Neural cell (in vitro differentiated cells): ENCODE results near the gene RIIAD1. TPM values are rescaled to one million over a fixed set of nuclear protein-coding genes. Genes with fewer than 3 reads are reported as not detected.

Experiments
- H2AFZ ChIP-seq: fragments of 200-600, 300-800 bp; sonication (generic), shearing (Covaris generic); 2 replicates; pipeline ENCODE4 v1.6.0; 2014; ENCODE audit warnings: low read depth, mild to moderate bottlenecking, antibody characterized with exemption, low read length, moderate library complexity
- H3F3A ChIP-seq: fragments of 200-600 bp; shearing (Covaris generic); 2 replicates; pipeline ENCODE4 v1.6.1; 2016; ENCODE audit warnings: mild to moderate bottlenecking, moderate library complexity, mixed read lengths, antibody characterized with exemption, low read length; ENCODE audit not compliant: insufficient read depth, poor library complexity, severe bottlenecking
- H3K27ac ChIP-seq: fragments of 200-600, 300-800 bp; sonication (generic), shearing (Covaris generic); 2 replicates; pipeline ENCODE4 v1.5.1; 2014; ENCODE audit warnings: mild to moderate bottlenecking, low read length, moderate library complexity
- H3K27me3 ChIP-seq: fragments of 300-800, 200-600 bp; sonication (generic), shearing (Covaris generic); 2 replicates; pipeline ENCODE4 v1.6.0; 2014; ENCODE audit warnings: mild to moderate bottlenecking, low read depth, low read length, moderate library complexity; ENCODE audit not compliant: insufficient read depth
- H3K36me3 ChIP-seq: fragments of 300-800, 200-600 bp; sonication (generic), shearing (Covaris generic); 2 replicates; pipeline ENCODE4 v1.5.1; 2014; ENCODE audit warnings: mild to moderate bottlenecking, antibody characterized with exemption, low read length, moderate library complexity; ENCODE audit not compliant: insufficient read depth
- H3K4me2 ChIP-seq: fragments of 300-800, 200-600 bp; sonication (generic), shearing (Covaris generic); 2 replicates; pipeline ENCODE4 v1.6.0; 2014; ENCODE audit warnings: mild to moderate bottlenecking, low read length
- H3K4me3 ChIP-seq: fragments of 300-800, 200-600 bp; sonication (generic), shearing (Covaris generic); 2 replicates; pipeline ENCODE4 v1.5.1; 2014; ENCODE audit warnings: mild to moderate bottlenecking, low read length, moderate library complexity
- H3K79me2 ChIP-seq: fragments of 200-600 bp; shearing (Covaris generic); replicated peaks from 2 replicates; pipeline ENCODE4 v1.6.0; 2014; ENCODE audit warnings: mild to moderate bottlenecking, low read length, moderate library complexity; ENCODE audit not compliant: insufficient read depth
- H3K9ac ChIP-seq: fragments of 300-800, 200-600 bp; sonication (generic), shearing (Covaris generic); 2 replicates; pipeline ENCODE4 v1.6.1; 2016; ENCODE audit warnings: mild to moderate bottlenecking, low read length, mixed read lengths
- H3K9me2 ChIP-seq: fragments of 200-600 bp; shearing (Covaris generic); 2 replicates; pipeline ENCODE4 v1.6.1; 2016; ENCODE audit warnings: mild to moderate bottlenecking, low read length, mixed read lengths; ENCODE audit not compliant: insufficient read depth
- H3K9me3 ChIP-seq: fragments of 200-600, 300-800 bp; sonication (generic), shearing (Covaris generic); 2 replicates; pipeline ENCODE4 v1.6.1; 2016; ENCODE audit warnings: mild to moderate bottlenecking, mixed run types, low read length, moderate library complexity, mixed read lengths
- H4K20me1 ChIP-seq: fragments of 200-600 bp; shearing (Covaris generic); 2 replicates; pipeline ENCODE4 v1.6.1; 2016; ENCODE audit warnings: mild to moderate bottlenecking, mixed run types; ENCODE audit not compliant: insufficient read depth
- EP300 ChIP-seq: fragments of 450-650 bp; conservative IDR thresholded peaks from 2 replicates; pipeline ENCODE4 v1.6.1; 2014; ENCODE audit warnings: antibody characterized with exemption, mild to moderate bottlenecking, moderate library complexity; ENCODE audit not compliant: poor library complexity, severe bottlenecking
- EZH2 ChIP-seq: fragments of 200-600, 300-800 bp; shearing (Covaris generic), sonication (generic); IDR thresholded peaks from 2 replicates; pipeline ENCODE4 v1.6.1; 2014; ENCODE audit warnings: antibody characterized with exemption, low read length, borderline replicate concordance, mild to moderate bottlenecking; ENCODE audit not compliant: insufficient read depth, poor library complexity, severe bottlenecking
- MXI1 ChIP-seq: fragments of 450-650 bp; conservative IDR thresholded peaks from 2 replicates; pipeline ENCODE4 v1.6.1; 2014; ENCODE audit warnings: antibody characterized with exemption, mild to moderate bottlenecking; ENCODE audit not compliant: poor library complexity, severe bottlenecking
- POLR2AphosphoS5 ChIP-seq: IDR thresholded peaks from 2 replicates; pipeline ENCODE4 v1.6.1; 2012
- RAD21 ChIP-seq: fragments of 450-650 bp; conservative IDR thresholded peaks from 2 replicates; pipeline ENCODE4 v1.6.1; 2014; ENCODE audit warnings: antibody characterized with exemption, mild to moderate bottlenecking, moderate library complexity
- SMC3 ChIP-seq: fragments of 450-650 bp; conservative IDR thresholded peaks from 2 replicates; pipeline ENCODE4 v1.6.1; 2014; ENCODE audit warnings: antibody characterized with exemption, mild to moderate bottlenecking, moderate library complexity; ENCODE audit not compliant: poor library complexity
- TAF1 ChIP-seq: IDR thresholded peaks from 2 replicates; pipeline ENCODE4 v1.6.1; 2012; ENCODE audit warnings: low read depth
- polyA plus RNA-seq: library from polyadenylated mRNA; depleted of rRNA; stranded (reverse); fragments of >200 nt; gene quantifications from 2 replicates; pipeline ENCODE4 v1.2.3, GENCODE V29; 2014
- TF ChIP-seq, protein P1 (sequence below): fragments of 450-650 bp; IDR thresholded peaks from 2 replicates; pipeline ENCODE4 v1.5.1; 2014; ENCODE audit warnings: antibody characterized with exemption, mild to moderate bottlenecking, moderate library complexity; ENCODE audit not compliant: poor library complexity, severe bottlenecking
- TF ChIP-seq, protein P2 (sequence below): IDR thresholded peaks from 2 replicates; pipeline ENCODE4 v1.6.1; 2012; ENCODE audit warnings: borderline replicate concordance

RIIAD1 gene
- polyA plus RNA-seq, 1 donor from 2014 or later: 23.5 TPM

DNA sequence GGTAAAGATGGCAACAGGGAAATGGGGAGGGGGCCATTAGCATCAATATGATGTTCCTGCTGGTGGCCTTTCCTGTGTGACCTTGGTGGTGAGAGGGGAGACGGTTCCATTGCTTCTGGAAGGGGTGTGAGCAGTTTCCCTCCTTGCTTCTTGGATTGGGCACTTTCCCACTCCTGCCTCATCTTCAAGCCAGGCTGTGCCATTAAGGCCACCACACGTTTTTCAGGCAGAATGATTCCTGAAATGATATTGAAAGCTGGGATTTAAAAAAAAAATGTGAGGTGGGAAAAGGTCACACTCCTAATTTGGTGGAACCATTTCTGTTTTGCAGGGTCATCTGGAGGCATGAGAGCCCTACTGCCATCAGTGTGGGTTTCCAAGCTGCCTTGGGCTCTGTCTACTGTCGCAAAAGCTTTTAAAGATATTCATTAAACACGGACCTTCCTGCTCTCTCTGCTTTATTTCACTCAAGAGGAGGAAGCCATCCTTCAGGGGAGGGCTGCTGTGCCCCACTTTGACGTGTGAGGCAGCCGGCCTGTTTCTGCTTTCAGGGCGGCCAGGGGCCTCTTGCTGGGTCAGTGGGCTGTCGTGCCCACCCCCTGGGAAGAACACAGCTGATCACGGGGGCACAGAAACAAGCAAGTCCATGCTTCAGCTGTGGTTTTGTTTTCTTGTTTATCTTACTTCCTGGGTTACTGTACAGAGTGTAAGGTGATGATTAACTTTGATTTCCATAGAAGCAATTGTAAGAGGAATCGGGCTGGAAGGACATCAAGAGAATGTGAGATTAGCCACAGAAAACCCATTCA lies 8.0 kb downstream of the RIIAD1 start:
- Histone ChIP-seq H3K9me3 (no peaks in the 10 kb centered on the region), H2AFZ (no peak overlapping the region), H3K4me2 (no peak overlapping the region), H3F3A (no peaks in the 10 kb centered on the region), H3K9ac (no peak overlapping the region), H3K27me3 (no peaks in the 10 kb centered on the region), H3K9me2 (no peaks in the 10 kb centered on the region), H4K20me1 (no peaks in the 10 kb centered on the region), H3K79me2 (no peaks in the 10 kb centered on the region), H3K27ac (no peak overlapping the region), H3K4me3 (no peak overlapping the region), H3K36me3 (no peaks in the 10 kb centered on the region)
- TF ChIP-seq POLR2AphosphoS5 (no peak), EP300 (no peak), EZH2 (no peak), SMC3 (no peak), TAF1 (no peak), MXI1 (no peak), RAD21 (no peak)
- TF ChIP-seq, protein P1, sequence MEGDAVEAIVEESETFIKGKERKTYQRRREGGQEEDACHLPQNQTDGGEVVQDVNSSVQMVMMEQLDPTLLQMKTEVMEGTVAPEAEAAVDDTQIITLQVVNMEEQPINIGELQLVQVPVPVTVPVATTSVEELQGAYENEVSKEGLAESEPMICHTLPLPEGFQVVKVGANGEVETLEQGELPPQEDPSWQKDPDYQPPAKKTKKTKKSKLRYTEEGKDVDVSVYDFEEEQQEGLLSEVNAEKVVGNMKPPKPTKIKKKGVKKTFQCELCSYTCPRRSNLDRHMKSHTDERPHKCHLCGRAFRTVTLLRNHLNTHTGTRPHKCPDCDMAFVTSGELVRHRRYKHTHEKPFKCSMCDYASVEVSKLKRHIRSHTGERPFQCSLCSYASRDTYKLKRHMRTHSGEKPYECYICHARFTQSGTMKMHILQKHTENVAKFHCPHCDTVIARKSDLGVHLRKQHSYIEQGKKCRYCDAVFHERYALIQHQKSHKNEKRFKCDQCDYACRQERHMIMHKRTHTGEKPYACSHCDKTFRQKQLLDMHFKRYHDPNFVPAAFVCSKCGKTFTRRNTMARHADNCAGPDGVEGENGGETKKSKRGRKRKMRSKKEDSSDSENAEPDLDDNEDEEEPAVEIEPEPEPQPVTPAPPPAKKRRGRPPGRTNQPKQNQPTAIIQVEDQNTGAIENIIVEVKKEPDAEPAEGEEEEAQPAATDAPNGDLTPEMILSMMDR: no peak
- TF ChIP-seq, protein P2, sequence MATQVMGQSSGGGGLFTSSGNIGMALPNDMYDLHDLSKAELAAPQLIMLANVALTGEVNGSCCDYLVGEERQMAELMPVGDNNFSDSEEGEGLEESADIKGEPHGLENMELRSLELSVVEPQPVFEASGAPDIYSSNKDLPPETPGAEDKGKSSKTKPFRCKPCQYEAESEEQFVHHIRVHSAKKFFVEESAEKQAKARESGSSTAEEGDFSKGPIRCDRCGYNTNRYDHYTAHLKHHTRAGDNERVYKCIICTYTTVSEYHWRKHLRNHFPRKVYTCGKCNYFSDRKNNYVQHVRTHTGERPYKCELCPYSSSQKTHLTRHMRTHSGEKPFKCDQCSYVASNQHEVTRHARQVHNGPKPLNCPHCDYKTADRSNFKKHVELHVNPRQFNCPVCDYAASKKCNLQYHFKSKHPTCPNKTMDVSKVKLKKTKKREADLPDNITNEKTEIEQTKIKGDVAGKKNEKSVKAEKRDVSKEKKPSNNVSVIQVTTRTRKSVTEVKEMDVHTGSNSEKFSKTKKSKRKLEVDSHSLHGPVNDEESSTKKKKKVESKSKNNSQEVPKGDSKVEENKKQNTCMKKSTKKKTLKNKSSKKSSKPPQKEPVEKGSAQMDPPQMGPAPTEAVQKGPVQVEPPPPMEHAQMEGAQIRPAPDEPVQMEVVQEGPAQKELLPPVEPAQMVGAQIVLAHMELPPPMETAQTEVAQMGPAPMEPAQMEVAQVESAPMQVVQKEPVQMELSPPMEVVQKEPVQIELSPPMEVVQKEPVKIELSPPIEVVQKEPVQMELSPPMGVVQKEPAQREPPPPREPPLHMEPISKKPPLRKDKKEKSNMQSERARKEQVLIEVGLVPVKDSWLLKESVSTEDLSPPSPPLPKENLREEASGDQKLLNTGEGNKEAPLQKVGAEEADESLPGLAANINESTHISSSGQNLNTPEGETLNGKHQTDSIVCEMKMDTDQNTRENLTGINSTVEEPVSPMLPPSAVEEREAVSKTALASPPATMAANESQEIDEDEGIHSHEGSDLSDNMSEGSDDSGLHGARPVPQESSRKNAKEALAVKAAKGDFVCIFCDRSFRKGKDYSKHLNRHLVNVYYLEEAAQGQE: no peak

DNA sequence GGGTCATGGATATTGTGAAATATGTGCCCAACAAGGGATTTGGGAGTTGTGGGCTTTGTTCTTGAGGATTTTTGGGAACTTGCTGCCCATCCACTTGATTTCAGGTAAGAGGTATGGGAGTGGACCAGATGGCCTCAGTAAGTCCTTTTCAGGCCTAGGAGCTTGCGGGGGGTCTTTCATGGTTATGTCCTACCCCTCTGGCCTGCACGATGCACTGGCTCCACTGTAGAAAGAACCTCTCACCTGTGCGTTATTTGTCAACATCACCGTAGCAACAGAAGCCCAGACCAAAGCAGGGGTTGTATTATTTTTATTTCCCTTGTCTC lies 8.6 kb downstream of the RIIAD1 start:
- no peaks in the 10 kb centered on the region for H3K9me2 ChIP-seq
- H3K4me3 ChIP-seq: no peak overlapping the region
- H4K20me1 ChIP-seq: no peaks in the 10 kb centered on the region
- no peak overlapping the region for H2AFZ ChIP-seq
- H3K4me2 ChIP-seq: no peak overlapping the region
- no peaks in the 10 kb centered on the region for H3K27me3 ChIP-seq
- no peak overlapping the region for H3K27ac ChIP-seq
- H3K79me2 ChIP-seq: no peaks in the 10 kb centered on the region
- no peaks in the 10 kb centered on the region for H3K9me3 ChIP-seq
- no peak overlapping the region for H3K9ac ChIP-seq
- no peaks in the 10 kb centered on the region for H3K36me3 ChIP-seq
- no peaks in the 10 kb centered on the region for H3F3A ChIP-seq
- TF ChIP-seq EZH2 (no peak), TAF1 (no peak), RAD21 (no peak), POLR2AphosphoS5 (no peak), MXI1 (no peak), EP300 (no peak), SMC3 (no peak)
- TF ChIP-seq, protein P2: no peak
- TF ChIP-seq, protein P1: no peak
